22Rv1 (cell line): ENCODE results near the gene TREML2.

Experiments
- ZFX ChIP-seq: fragments of 450-650 bp; IDR thresholded peaks from 2 replicates; pipeline ENCODE4 v1.6.1; 2017; ENCODE audit warnings: antibody characterized with exemption, borderline replicate concordance
- TF ChIP-seq, protein P1 (sequence below): fragments of 450-650 bp; IDR thresholded peaks from 2 replicates; pipeline ENCODE4 v1.5.1; 2017; ENCODE audit warnings: mild to moderate bottlenecking

DNA sequence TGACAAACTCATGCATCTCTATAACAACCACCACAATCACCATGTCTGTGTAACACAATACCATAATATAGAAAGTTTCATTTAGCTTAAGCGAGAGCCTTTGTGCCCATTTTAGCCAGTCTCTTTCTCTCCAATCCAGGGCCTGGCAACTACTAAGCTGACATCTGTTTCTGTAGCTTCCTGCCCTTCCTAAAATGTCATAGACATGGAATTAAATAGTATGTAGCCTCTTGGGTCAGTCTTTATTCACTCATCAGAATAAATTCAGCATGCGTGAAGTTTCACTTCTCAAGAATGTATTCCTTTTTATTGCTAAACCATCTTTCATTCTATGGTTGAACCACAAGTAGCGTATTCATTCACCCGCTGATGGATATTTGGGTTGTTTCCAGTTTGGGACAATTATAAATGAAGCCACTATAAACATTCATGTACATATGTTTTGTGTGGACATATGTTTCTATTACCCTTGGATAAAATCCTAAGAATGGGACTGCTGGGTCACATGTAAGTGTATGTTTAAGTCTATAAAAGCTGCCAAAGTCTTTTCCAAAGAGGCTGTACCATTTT is 36.3 kb downstream of the TREML2 start:
- TF ChIP-seq, protein P1, sequence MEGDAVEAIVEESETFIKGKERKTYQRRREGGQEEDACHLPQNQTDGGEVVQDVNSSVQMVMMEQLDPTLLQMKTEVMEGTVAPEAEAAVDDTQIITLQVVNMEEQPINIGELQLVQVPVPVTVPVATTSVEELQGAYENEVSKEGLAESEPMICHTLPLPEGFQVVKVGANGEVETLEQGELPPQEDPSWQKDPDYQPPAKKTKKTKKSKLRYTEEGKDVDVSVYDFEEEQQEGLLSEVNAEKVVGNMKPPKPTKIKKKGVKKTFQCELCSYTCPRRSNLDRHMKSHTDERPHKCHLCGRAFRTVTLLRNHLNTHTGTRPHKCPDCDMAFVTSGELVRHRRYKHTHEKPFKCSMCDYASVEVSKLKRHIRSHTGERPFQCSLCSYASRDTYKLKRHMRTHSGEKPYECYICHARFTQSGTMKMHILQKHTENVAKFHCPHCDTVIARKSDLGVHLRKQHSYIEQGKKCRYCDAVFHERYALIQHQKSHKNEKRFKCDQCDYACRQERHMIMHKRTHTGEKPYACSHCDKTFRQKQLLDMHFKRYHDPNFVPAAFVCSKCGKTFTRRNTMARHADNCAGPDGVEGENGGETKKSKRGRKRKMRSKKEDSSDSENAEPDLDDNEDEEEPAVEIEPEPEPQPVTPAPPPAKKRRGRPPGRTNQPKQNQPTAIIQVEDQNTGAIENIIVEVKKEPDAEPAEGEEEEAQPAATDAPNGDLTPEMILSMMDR, result no peak
- no peak for TF ChIP-seq ZFX
